Fibroblast of lung (primary cell): ENCODE results near the gene ACAN. TPM values are rescaled to one million over a fixed set of nuclear protein-coding genes. Genes with fewer than 3 reads are reported as not detected.

Source experiments
- DNase-seq, 2 donors: peaks; one replicate each; pipeline versions ENCODE4 v3.0.0 to v3.0.0-alpha.2; 2010; ENCODE audit warnings: low read depth in 2 of 2
- H2AFZ ChIP-seq: 2 replicates; pipeline ENCODE4 v1.5.1; 2012; ENCODE audit warnings: low read length, control low read depth, inconsistent platforms
- H3K27ac ChIP-seq: 2 replicates; pipeline ENCODE4 v1.5.1; 2011; ENCODE audit warnings: low read length, control low read depth; ENCODE audit not compliant: insufficient read depth
- H3K27me3 ChIP-seq: 2 replicates; pipeline ENCODE4 v1.5.1; 2011; ENCODE audit warnings: mild to moderate bottlenecking, low read length; ENCODE audit not compliant: control insufficient read depth, insufficient read depth
- H3K36me3 ChIP-seq: 2 replicates; pipeline ENCODE4 v1.5.1; 2011; ENCODE audit warnings: low read length; ENCODE audit not compliant: control insufficient read depth, insufficient read depth
- H3K4me1 ChIP-seq: 2 replicates; pipeline ENCODE4 v1.5.1; 2011; ENCODE audit warnings: low read length; ENCODE audit not compliant: control insufficient read depth, insufficient read depth; ENCODE audit errors: extremely low read depth
- H3K4me2 ChIP-seq: 2 replicates; pipeline ENCODE4 v1.5.1; 2011; ENCODE audit warnings: low read length, control low read depth; ENCODE audit not compliant: insufficient read depth; ENCODE audit errors: extremely low read depth
- H3K4me3 ChIP-seq, 4 experiments: fragments of 200-600 bp in 1 of 4; sonication (generic) in 1 of 4; replicated peaks in 1 of 4; 2 replicates each; pipeline ENCODE4 v1.5.1; 2011 to 2016; ENCODE audit warnings: low read length in 4 of 4, low read depth in 3 of 4, mild to moderate bottlenecking in 3 of 4, control low read depth in 2 of 4, inconsistent platforms in 1 of 4, mixed read lengths in 1 of 4; ENCODE audit not compliant: insufficient read depth in 1 of 4; ENCODE audit errors: control extremely low read depth in 1 of 4
- H3K79me2 ChIP-seq: 2 replicates; pipeline ENCODE4 v1.5.1; 2012; ENCODE audit warnings: mild to moderate bottlenecking, low read length, inconsistent platforms; ENCODE audit not compliant: control insufficient read depth, insufficient read depth
- H3K9ac ChIP-seq: 2 replicates; pipeline ENCODE4 v1.5.1; 2011; ENCODE audit warnings: mild to moderate bottlenecking, low read length, control low read depth; ENCODE audit not compliant: insufficient read depth
- H3K9me3 ChIP-seq: 2 replicates; pipeline ENCODE4 v1.5.1; 2012; ENCODE audit warnings: low read depth, low read length; ENCODE audit not compliant: control insufficient read depth, insufficient read depth
- H4K20me1 ChIP-seq: 2 replicates; pipeline ENCODE4 v1.5.1; 2011; ENCODE audit warnings: low read length; ENCODE audit not compliant: control insufficient read depth, insufficient read depth; ENCODE audit errors: extremely low read depth
- EZH2 ChIP-seq: IDR thresholded peaks from 2 replicates; pipeline ENCODE4 v1.5.1; 2012; ENCODE audit warnings: low read length, control low read depth, mild to moderate bottlenecking; ENCODE audit errors: missing control alignments
- polyA plus RNA-seq, 2 donors: library from polyadenylated mRNA; depleted of rRNA in 1 of 2; stranded (reverse) in 1 of 2; unstranded in 1 of 2; fragments of >200 nt; gene quantifications; 2 replicates each; pipeline ENCODE4 v1.2.1, GENCODE V29; 2011 to 2012; ENCODE audit warnings: missing spikeins in 1 of 2
- total RNA-seq: library from RNA; depleted of rRNA; stranded (reverse); fragments of >200 nt; gene quantifications from 2 replicates; pipeline ENCODE4 v1.2.1, GENCODE V29; 2014
- TF ChIP-seq, protein P1 (sequence below), 2 donors: IDR thresholded peaks in 1 of 2; conservative IDR thresholded peaks in 1 of 2; 1 replicate in 1 of 2; 2 replicates in 1 of 2; pipeline ENCODE4 v1.5.1; 2011 to 2012; ENCODE audit warnings: low read length in 2 of 2, control low read depth in 1 of 2, inconsistent platforms in 1 of 2, low read depth in 1 of 2, mild to moderate bottlenecking in 1 of 2

Gene ACAN
- total and polyA plus RNA-seq, 2 donors (not counting 1 experiment from before 2014, with no cell fraction given), result under 0.01 to 3.0 TPM

DNA sequence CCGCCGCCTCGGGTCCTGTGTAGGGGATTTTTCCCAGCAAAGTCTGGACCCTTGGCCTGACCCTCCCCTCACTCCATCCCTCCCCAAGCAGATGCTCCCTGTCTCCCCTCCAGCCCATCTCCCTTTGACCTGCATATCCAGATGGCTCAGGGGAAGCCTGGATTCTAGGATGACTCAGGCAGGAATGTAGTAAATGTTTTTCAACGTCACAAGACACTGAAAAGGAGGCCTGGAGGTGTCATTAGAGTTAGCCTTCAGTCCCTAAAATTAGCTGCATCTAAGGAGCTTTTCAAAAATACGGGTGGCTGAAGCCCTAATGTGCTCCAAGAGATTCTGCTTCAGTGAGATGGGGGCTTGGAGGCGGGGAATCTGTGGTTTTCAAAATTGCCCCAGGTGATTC lies 7.2 kb downstream of the ACAN start:
- H3K4me1 ChIP-seq, result no peaks in the 10 kb centered on the region
- H3K9me3 ChIP-seq, result no peaks in the 10 kb centered on the region
- no peaks in the 10 kb centered on the region for H3K36me3 ChIP-seq
- no peaks in the 10 kb centered on the region for H3K79me2 ChIP-seq
- no peak overlapping the region for H3K9ac ChIP-seq
- no peak overlapping the region for H2AFZ ChIP-seq
- H3K4me2 ChIP-seq, result no peak overlapping the region
- DNase-seq, result peak in 1 of 2 donors; percentile 40
- TF ChIP-seq EZH2, result no peak
- TF ChIP-seq, protein P1, sequence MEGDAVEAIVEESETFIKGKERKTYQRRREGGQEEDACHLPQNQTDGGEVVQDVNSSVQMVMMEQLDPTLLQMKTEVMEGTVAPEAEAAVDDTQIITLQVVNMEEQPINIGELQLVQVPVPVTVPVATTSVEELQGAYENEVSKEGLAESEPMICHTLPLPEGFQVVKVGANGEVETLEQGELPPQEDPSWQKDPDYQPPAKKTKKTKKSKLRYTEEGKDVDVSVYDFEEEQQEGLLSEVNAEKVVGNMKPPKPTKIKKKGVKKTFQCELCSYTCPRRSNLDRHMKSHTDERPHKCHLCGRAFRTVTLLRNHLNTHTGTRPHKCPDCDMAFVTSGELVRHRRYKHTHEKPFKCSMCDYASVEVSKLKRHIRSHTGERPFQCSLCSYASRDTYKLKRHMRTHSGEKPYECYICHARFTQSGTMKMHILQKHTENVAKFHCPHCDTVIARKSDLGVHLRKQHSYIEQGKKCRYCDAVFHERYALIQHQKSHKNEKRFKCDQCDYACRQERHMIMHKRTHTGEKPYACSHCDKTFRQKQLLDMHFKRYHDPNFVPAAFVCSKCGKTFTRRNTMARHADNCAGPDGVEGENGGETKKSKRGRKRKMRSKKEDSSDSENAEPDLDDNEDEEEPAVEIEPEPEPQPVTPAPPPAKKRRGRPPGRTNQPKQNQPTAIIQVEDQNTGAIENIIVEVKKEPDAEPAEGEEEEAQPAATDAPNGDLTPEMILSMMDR (conservative IDR thresholded peaks at IDR 0.05 in 1 of 2, IDR thresholded peaks at IDR 0.05 in 1 of 2; ENCODE audit: low read depth in 1 of 2, low read length in 2 of 2), result no peak
- peaks cover 5% of the 10 kb centered on the region for H3K27me3 ChIP-seq
- H3K27ac ChIP-seq, result no peak overlapping the region
- no peak overlapping the region for H3K4me3 ChIP-seq
- no peaks in the 10 kb centered on the region for H4K20me1 ChIP-seq

DNA sequence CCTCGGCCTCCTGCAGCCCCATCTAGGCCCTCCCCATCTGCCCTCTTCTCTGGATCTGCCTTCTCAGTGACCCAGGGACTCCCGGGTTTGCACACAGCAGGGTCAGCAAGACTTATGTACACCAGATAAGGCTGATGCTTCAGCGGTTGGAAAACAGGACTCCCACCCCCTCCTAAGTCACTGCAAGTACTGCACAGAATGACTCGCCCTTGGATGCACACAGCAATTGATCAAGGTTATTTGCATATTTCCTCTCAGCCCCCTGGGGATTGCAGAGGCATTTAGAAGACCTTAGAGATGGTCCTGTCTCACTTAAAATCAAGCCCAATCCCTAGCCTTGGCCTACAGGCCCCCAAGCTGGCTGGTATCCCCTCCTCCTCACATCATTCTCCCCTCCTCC lies 8.9 kb downstream of the ACAN start:
- Histone ChIP-seq H3K9me3 (no peaks in the 10 kb centered on the region), H3K9ac (no peak overlapping the region), H3K4me3 (no peak overlapping the region), H4K20me1 (no peaks in the 10 kb centered on the region), H3K27ac (no peak overlapping the region), H3K27me3 (no peaks in the 10 kb centered on the region), H3K79me2 (no peaks in the 10 kb centered on the region), H3K36me3 (no peaks in the 10 kb centered on the region), H2AFZ (no peak overlapping the region), H3K4me1 (no peaks in the 10 kb centered on the region), H3K4me2 (no peak overlapping the region)
- TF ChIP-seq EZH2, result no peak
- TF ChIP-seq, protein P1 (conservative IDR thresholded peaks at IDR 0.05 in 1 of 2, IDR thresholded peaks at IDR 0.05 in 1 of 2; ENCODE audit: low read depth in 1 of 2, low read length in 2 of 2), result no peak
- DNase-seq, result no peak

DNA sequence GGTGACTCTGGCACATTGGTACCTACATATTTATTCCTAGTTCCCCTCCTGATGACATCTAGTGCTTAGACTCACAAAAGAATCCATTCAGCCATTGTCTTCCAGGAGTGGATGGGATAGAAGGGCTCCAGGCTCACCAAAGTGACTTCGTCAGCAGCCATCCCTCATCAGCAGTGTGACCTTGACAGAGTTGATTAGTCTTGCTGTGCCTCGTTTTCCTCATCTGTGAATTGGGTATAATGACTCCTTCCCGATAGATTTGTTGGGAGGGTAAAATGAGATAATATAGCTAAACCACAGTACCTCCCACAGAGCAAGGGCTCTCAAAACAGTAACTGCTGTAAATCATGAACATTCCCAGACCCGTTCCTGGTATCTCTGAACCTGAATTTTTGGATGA lies 10.7 kb downstream of the ACAN start:
- no peak overlapping the region for H3K4me3 ChIP-seq
- DNase-seq, result no peak
- no peak overlapping the region for H3K9ac ChIP-seq
- TF ChIP-seq EZH2, result no peak
- TF ChIP-seq, protein P1 (conservative IDR thresholded peaks at IDR 0.05 in 1 of 2, IDR thresholded peaks at IDR 0.05 in 1 of 2; ENCODE audit: low read depth in 1 of 2, low read length in 2 of 2), result no peak
- no peak overlapping the region for H2AFZ ChIP-seq
- H3K79me2 ChIP-seq, result no peaks in the 10 kb centered on the region
- no peaks in the 10 kb centered on the region for H3K36me3 ChIP-seq
- H3K27ac ChIP-seq, result no peak overlapping the region
- no peaks in the 10 kb centered on the region for H3K4me1 ChIP-seq
- H3K4me2 ChIP-seq, result no peak overlapping the region
- no peaks in the 10 kb centered on the region for H4K20me1 ChIP-seq
- H3K9me3 ChIP-seq, result no peaks in the 10 kb centered on the region
- peaks cover 4% of the 10 kb centered on the region for H3K27me3 ChIP-seq
